ENCODE measurements around the gene CHFR.
"Not testable (repeated sequence)": the region's sequence is repeated elsewhere in the genome, so short reads cannot be mapped to it uniquely, and the experiment has no call there.

CHFR gene

DNA sequence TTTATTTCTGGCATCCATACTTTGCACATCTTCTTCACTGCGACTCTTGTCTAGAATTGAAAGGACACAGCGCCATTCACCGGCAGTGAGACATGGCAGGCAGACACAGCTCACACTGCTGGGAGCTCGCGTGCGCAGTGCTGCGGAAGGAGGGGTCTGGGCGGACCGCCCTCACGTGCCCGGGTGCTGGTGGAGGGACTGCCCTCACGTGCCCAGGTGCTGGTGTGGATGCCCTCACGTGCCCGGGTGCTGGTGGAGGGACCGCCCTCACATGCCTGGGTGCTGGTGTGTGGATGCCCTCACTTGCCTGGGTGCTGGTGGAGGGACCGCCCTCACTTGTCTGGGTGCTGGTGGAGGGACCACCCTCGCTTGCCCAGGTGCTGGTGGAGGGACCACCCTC lies 30.8 kb downstream of the CHFR start:
- H3K27ac ChIP-seq, result no peak overlapping the region
- no peak for TF ChIP-seq ZFX (IDR thresholded peaks at IDR 0.05)
- TF ChIP-seq, protein P1, sequence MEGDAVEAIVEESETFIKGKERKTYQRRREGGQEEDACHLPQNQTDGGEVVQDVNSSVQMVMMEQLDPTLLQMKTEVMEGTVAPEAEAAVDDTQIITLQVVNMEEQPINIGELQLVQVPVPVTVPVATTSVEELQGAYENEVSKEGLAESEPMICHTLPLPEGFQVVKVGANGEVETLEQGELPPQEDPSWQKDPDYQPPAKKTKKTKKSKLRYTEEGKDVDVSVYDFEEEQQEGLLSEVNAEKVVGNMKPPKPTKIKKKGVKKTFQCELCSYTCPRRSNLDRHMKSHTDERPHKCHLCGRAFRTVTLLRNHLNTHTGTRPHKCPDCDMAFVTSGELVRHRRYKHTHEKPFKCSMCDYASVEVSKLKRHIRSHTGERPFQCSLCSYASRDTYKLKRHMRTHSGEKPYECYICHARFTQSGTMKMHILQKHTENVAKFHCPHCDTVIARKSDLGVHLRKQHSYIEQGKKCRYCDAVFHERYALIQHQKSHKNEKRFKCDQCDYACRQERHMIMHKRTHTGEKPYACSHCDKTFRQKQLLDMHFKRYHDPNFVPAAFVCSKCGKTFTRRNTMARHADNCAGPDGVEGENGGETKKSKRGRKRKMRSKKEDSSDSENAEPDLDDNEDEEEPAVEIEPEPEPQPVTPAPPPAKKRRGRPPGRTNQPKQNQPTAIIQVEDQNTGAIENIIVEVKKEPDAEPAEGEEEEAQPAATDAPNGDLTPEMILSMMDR (conservative IDR thresholded peaks at IDR 0.05), result no peak

DNA sequence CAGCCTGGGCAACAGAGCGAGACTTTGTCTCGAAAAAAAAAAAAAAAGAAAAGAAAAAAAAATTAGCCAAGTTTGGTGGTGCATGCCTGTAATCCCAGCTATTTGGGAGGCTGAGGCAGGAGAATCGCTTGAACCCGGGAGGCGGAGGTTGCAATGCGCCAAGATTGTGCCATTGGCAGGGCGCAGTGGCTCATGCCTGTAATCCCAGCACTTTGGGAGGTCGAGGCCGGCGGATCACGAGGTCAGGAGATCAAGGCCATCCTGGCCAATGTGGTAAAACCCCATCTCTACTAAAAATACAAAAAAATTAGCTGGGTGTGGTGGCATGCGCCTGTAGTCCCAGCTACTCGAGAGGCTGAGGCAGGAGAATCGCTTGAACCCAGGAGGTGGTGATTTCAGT lies 32.2 kb downstream of the CHFR start:
- not testable (repeated sequence) for H3K27ac ChIP-seq

DNA sequence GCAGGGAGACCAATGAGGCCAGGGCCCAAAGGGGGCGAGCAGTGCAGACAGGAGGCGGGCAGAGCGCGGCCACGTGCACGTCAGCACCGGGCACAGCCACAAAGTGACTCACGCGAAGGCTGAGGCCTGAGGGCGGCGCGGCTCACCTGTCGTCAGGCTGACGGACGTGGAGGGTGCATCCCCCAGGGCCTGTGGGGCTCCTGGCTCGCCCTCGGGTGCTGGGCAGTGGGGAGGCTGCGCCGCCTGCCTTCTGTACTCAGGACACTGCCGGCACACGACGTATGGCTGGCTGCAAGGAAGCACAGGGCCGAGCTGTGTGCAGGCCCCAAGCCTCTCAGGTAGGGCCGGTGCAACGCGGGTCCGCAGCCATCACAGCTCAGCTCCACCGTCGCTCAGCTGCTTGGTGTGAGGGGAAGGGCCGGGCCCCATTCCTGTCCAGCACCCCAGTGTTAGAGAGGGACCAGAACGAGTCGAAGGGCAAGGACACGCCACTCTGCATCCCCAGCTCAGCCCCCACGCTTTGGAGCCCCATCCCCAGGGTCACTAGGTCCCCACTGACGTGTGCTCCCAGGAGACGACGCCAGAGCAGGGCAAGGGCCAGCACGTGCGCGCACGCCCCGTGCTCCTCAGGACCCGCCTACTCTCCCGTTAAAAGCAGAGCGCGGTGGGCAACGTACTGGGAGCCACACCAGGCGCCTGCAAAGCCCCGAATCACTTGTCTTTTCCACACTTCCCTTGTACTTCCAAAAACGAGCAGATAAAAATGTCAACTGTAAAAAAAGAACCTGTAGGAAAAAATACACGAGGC lies 33.9 kb downstream of the CHFR start:
- TF ChIP-seq, protein P1 (conservative IDR thresholded peaks at IDR 0.05), result no peak
- no peak for TF ChIP-seq ZFX (IDR thresholded peaks at IDR 0.05)
- H3K27ac ChIP-seq, result no peak overlapping the region

DNA sequence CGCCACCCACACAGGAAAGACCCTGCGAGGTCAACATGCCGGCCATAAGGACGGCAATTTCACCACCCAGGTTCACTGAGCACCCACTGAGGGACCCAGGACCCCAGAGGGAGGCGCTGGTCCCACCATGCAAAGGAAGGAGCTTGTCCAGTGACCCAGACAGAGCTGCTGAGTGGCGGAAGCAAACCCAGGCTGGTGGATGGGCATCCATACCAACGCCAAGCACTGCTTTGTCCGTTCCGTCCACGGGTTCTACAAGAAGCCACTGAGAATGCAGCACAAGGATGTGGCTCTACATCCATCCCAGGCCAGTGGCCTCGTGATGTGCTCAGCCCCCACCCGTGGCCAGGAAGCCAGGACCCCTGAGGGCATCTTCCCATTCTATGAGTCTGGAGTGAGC lies 34.9 kb downstream of the CHFR start:
- TF ChIP-seq, protein P1 (conservative IDR thresholded peaks at IDR 0.05), result no peak
- no peak for TF ChIP-seq ZFX (IDR thresholded peaks at IDR 0.05)
- H3K27ac ChIP-seq, result no peak overlapping the region

DNA sequence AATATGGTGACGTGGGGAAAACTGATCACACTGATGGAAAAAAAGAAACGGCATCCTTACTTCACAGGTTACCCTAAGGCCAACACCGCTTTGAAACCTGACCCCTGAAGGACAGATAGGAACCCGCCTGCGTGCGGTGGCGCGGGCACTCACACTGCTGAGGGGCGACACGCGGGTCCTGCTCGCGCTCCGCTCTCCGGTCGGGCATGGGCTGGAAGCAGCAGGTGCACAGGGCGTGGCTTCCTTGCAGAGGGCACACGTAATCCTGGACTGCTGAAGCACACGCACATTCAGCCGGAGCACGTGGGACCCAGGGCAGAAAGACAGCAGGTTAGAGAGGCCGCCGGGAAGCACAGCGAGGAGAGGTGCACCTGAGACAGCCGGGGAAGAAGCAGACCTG lies 35.9 kb downstream of the CHFR start:
- TF ChIP-seq, protein P1 (conservative IDR thresholded peaks at IDR 0.05), result no peak
- TF ChIP-seq ZFX (IDR thresholded peaks at IDR 0.05), result no peak

DNA sequence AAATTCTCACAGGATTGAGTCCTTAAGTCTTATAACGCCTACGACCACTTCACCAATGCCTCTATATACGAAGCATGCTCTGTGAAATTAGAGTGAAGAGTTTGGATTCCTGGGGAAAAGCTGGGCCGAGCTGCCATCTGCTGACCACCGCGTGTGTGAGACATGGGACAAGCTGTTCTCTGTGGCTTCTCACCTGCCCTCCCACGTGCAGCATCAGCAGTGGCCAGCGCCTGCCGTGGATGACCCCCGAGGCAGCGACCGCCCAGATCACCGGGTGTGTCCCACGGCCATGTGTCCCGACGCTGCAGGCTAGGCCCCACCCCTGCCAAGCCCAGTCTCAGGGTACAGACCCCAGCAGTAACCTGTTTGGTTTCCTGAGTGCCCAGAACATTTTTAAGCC lies 37.1 kb downstream of the CHFR start:
- TF ChIP-seq, protein P1 (conservative IDR thresholded peaks at IDR 0.05), result no peak
- TF ChIP-seq ZFX (IDR thresholded peaks at IDR 0.05), result no peak
- H3K27ac ChIP-seq, result no peak overlapping the region

More for the DNA sequence above, 35.9 kb downstream of the CHFR start:
- H3K27ac ChIP-seq, result no peak overlapping the region

DNA sequence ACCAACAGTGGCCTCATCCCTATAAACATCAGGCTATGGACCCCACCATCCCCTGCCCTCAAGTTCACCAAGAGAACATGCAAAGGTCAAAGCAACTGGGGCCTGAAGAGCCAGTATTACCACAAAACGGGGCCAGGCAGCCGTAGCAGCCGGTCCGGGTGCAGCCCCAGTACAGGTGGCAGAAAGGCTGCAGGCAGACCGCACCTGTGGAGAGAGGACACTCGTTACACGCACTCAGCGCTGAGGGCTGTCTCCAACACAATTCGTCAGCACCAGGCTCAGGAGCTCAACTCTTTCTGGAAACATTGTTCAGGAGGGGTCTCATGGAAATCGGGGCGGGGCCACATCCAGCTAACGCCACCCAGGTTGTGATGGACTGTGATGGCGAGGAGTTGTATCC lies 38.9 kb downstream of the CHFR start:
- no peak overlapping the region for H3K27ac ChIP-seq
- TF ChIP-seq ZFX (IDR thresholded peaks at IDR 0.05), result no peak
- TF ChIP-seq, protein P1 (conservative IDR thresholded peaks at IDR 0.05), result no peak

Data from C4-2B (cell line).